HG03135 (cell line): ENCODE measurements around the gene PTGER1.
"Not testable (repeated sequence)": the region's sequence is repeated elsewhere in the genome, so short reads cannot be mapped to it uniquely, and the experiment has no call there.

Experiments used
- ATAC-seq: cut with Tn5 transposase; IDR thresholded peaks from one replicate; pipeline ENCODE4 v1.9.1; 2021; ENCODE audit warnings: mild to moderate bottlenecking, moderate library complexity; ENCODE audit not compliant: unreplicated experiment

PTGER1 gene

DNA sequence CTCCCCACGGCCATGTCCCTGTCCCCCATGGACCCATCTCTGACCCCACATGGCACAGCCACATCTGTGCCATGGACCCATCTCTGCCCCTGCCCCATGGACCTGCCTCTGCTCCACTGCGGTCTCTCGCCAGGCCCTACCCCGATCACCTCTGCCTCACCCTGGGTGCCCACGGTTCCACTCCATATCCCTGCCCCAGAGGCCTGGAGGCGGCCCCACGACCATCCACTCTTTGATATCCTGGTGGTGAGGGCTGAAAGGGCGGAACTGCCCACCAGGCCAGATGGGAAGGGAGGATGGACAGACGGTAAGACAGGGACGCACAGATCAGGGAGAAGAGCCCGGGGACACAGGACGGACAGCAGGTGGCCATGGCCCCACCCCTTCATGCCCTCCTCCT, 327 bp downstream of the PTGER1 start:
- no peak for ATAC-seq

DNA sequence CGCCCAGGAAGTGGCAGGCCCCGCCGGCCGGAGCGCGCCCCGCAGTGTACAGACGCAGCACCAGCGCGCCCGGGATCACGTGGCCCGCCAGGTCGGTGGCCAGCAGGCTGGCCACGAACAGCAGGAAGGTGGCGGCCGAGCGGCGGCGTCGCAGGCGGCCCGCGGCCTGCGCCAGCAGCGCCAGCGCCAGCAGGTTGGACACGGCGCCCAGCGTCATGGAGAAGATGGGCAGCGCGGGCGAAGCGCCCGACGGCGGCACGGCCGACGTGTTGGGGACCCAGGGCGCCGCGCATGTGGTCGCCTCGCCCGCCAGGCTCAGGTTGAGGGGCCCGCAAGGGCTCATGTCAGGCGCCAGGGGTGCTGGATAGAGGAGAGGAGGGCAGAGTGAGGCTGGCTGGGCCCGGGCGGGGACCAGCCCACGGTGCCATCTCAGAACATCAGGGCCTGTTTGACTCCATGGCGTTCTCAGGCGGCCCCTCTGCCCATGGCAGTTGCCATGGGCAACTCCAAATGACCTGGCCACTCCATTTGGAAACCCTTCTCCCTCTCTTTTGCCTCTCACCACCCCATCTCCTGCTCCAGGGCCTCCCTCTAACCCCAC, 1.1 kb downstream of the PTGER1 start:
- ATAC-seq = no peak

GRCh38 chr19:14473073-14473977, 1.8 kb downstream of the PTGER1 start:
- no peak for ATAC-seq

GRCh38 chr19:14472202-14472938, 2.8 kb downstream of the PTGER1 start:
- ATAC-seq = no peak

DNA sequence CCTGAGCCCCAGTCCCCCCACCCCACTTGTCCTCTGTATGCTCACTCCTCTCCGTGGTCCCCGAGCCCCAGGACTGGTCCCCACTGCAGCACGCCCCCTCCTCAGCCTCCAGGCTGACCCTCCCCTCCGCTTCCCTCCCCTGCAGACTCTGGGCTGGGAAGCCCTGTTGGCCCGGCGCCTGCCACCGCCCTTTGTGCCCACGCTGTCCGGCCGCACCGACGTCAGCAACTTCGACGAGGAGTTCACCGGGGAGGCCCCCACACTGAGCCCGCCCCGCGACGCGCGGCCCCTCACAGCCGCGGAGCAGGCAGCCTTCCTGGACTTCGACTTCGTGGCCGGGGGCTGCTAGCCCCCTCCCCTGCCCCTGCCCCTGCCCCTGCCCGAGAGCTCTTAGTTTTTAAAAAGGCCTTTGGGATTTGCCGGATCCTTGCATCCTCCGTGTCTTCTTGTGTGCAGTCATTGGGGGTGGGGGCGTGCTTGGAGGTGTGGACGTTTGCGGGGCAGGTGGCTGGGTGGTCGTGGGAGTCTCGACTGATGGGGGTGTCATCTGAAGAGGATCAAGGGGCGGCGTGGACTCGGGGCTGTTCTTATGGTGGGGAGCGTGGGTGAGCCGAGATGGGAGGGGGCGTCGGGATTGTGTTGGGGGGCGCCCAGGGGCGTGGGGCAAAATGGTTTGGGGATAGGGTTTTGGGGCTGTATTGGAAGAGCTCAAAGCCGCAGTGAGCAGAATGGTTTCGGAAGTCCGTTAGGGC, 3.5 kb downstream of the PTGER1 start:
- no peak for ATAC-seq

DNA sequence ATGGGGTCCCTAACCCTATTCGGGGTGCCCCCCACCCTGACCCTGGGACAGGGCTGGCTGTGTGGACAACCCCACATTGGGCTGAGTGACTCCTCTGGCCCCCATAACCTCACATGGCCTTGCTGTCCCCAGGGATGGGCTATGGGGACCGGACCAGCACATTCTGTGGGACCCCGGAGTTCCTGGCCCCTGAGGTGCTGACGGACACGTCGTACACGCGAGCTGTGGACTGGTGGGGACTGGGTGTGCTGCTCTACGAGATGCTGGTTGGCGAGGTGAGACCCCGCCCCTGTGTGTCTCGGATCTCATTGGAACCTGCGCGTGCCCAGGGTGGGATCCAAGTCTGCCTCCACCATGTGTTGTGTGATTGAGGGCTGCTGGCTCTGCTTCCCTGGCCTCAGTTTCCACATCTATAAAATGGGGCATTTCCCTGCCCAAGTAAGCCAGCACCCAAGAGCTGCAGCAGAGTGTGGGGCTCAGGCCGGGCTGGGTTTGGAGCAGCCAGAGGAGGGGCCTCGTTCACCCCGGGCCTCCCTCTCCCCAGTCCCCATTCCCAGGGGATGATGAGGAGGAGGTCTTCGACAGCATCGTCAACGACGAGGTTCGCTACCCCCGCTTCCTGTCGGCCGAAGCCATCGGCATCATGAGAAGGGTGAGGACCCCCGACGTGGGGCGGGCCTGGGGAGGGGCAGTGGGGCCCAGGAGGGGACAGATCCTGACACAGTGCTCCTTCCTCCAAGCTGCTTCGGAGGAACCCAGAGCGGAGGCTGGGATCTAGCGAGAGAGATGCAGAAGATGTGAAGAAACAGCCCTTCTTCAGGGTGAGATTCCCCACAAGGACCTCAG, 4.9 kb downstream of the PTGER1 start:
- no peak for ATAC-seq

DNA sequence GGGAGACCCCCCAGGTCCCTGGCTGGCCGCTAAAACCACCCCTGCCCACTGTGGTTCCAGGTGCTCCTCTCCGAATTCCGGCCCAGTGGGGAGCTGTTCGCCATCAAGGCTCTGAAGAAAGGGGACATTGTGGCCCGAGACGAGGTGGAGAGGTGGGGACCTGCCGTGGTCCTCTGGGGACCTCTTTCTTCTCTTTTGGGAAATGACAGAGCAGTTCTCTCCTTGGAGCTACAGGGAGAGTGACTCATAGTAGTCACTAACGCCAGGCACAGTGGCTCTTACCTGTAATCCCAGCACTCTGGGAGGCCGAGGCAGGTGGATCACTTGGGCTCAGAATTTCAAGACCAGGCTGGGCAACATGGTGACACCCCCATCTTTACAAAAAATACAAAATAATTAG, 7.3 kb downstream of the PTGER1 start:
- ATAC-seq = no peak

DNA sequence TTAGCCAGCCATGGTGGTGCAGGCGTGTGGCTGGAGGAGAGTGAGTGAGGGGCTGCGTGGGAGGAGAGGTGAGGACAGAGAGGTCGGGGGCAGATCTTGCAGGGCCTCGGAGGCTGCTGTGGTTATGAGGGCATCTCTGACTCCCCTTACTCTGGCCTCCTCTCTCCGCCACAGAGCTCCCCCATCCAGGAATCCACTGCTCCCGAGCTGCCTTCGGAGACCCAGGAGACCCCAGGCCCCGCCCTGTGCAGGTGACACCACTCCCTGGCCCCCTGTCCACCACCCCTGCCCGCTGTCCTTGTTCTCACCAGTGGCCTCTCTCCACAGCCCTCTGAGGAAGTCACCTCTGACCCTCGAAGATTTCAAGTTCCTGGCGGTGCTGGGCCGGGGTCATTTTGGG, 7.8 kb downstream of the PTGER1 start:
- no peak for ATAC-seq

DNA sequence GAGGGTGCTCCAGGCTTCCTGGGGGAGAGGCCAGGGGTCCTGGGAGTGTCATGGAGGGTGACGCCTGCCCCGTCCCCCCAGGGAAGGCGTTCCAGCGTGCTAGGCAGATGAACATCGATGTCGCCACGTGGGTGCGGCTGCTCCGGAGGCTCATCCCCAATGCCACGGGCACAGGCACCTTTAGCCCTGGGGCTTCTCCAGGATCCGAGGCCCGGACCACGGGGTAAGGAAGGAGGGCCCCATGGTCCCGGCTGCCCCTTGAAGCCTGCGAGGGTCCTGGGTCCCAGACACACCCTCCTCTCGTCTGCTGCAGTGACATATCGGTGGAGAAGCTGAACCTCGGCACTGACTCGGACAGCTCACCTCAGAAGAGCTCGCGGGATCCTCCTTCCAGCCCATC, 11.4 kb downstream of the PTGER1 start:
- no peak for ATAC-seq

DNA sequence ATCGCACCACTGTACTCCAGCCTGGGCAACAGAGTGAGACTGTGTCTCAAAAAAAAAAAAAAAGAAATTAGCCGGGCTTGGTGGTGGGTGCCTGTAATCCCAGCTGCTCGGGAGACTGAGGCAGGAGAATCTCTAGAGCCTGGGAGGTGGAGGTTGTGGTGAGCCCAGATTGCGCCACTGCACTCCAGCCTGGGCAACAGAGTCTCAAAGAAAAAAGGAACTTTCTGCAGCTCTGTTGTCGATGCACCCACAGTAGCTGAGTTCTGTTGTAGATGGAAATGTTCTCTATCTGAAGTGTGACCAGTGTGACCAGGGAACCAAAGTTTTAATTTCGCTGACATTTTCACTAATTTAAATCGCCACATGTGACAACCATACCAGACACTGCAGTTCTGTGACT, 12.8 kb downstream of the PTGER1 start:
- ATAC-seq = not testable (repeated sequence)

DNA sequence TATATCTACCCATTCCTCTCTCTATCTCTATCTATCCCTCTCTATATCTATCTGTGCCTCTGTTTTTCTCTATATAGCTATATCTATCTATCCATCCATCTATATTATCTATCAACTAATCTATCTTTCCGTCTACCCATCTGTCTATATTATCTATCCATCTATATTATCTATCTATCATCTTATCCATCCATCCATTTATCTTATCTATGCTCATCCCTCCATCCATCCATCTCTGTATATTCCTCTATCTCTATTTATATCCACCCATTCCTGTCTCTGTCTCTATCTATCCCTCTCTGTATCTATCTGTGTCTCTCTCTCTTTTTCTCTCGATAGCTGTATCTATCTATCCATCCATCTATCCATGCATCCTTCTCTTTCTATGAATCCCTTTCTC, 14.2 kb downstream of the PTGER1 start:
- ATAC-seq = no peak

DNA sequence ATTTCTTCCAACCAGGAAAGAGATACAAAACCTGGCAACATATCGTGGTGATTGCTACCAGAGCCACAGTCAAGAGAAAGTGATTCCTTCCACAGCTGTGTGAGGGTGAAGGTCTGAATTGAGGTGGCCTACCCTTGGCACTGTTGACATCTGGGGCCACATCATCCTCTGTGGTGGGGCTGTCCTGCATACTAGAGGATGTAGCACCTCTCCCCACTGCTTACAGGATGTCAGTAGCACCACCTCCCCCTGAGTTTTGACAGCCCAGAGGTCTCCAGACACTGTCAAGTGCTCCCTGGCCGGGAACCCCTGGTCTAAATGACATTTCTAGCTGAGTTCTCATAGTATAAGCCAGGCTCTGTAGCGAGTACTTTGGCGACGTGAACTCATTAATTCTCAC, 15.5 kb downstream of the PTGER1 start:
- ATAC-seq = no peak

DNA sequence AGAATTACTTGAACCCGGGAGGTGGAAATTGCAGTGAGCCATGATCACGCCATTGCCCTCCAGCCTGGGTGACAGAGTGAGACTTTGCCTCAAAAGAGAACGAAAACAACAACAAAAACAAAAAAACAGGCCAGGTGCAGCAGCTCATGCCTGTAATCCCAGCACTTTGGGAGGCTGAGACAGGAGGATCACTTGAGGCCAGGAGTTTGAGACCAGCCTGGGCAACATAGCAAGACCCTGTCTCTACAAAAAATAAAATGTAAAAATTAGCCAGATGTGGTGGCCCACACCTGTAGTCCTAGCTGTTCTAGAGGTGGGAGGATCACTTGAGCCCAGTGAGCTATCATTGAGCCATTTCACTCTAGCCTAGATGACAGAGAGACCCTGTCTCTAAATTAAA, 22.9 kb downstream of the PTGER1 start:
- not testable (repeated sequence) for ATAC-seq

DNA sequence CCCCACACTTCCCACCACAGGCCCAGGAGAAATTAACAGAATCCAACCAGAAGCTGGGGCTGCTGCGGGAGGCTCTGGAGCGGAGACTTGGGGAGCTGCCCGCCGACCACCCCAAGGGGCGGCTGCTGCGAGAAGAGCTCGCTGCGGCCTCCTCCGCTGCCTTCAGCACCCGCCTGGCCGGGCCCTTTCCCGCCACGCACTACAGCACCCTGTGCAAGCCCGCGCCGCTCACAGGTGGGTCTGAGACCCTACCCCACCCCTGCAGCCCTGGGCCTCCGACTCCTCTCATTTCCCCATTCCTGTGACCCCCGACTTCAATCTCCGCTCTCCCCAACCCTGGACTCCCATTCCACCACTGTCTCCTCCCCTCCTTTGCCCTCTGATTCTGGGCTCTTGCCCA, 24.3 kb downstream of the PTGER1 start:
- ATAC-seq = no peak

GRCh38 chr19:14450168-14450874, 24.8 kb downstream of the PTGER1 start:
- no peak for ATAC-seq

DNA sequence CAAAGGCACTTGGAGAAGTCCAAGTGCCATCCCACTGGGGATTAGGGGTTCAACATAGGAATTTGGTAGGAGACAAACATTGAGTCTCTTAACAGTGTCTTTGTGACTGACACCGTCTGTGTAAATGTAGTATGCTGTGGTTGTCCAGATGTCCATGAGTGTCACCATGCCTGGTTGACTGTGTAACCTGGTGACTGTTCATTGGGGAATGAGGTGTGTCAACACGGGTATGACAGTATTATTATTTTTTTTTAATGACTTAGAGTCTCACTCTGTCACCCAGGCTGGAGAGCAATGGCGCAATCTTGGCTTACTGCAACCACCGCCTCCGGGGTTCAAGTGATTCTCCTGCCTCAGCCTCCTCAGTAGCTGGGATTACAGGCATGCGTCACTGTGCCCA, 25.8 kb downstream of the PTGER1 start:
- ATAC-seq = no peak

DNA sequence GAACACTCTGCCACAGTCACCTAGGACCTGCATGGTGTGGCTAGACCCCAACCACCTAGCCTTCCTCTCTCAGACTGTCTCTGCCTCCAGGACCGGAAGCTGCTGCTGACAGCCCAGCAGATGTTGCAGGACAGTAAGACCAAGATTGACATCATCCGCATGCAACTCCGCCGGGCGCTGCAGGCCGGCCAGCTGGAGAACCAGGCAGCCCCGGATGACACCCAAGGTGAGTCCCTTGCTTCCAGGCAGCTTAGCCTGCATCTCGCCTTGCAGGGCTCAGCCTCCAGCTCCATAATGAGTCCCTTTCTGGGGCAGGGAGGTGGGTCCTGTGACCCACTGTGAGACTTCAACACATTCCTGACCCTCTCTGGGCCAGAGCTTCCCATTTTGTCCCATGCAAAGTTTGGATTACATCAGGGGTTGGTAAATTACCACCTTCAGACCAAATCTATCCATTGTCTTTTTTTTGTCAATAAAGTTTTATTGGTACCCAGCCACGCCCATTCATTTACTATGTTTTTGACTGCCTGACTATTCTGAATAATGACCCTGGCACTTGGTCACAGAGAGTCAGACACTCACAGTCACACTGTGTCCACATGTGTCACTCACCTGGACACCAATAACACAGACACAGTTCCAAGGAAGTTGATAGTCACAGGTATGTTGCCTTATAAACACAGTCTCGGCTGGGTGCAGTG, 28.7 kb downstream of the PTGER1 start:
- ATAC-seq = no peak

GRCh38 chr19:14443632-14444216, 31.4 kb downstream of the PTGER1 start:
- ATAC-seq = no peak
